Testis (tissue), 2 donors: ENCODE data around the gene PIK3R4.

Source experiments
- POLR2A ChIP-seq: fragments of 450-650 bp; IDR thresholded peaks from one replicate; pipeline ENCODE4 v1.6.1; 2017; ENCODE audit warnings: antibody characterized with exemption, mild to moderate bottlenecking, moderate library complexity
- TF ChIP-seq, protein P1 (sequence below), 3 experiments: fragments of 450-650 bp in 2 of 3; fragments of 200-600 bp in 1 of 3; sonication (generic) in 1 of 3; IDR thresholded peaks; one replicate each; pipeline ENCODE4 v1.5.1; 2016 to 2019; ENCODE audit warnings: antibody characterized with exemption in 3 of 3, mild to moderate bottlenecking in 2 of 3, moderate library complexity in 1 of 3

DNA sequence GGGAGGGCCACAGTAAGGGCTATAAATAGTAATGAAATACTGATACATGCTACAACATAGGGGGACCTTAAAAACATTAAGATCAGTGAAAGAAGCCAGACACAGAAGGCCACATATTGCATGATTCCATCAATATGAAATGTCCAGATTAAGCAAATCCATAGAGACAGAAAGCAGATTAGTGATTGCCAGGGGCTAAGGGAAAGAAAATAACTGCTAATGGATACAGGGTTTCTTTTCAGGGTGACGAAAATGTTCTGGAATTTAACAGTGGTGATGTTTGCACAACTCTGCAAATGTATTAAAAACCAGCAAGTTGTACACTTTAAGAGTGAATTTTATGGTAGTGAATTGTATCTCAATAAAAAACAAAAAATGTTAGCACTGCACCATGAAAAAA, 37.0 kb downstream of the PIK3R4 start:
- TF ChIP-seq, protein P1, sequence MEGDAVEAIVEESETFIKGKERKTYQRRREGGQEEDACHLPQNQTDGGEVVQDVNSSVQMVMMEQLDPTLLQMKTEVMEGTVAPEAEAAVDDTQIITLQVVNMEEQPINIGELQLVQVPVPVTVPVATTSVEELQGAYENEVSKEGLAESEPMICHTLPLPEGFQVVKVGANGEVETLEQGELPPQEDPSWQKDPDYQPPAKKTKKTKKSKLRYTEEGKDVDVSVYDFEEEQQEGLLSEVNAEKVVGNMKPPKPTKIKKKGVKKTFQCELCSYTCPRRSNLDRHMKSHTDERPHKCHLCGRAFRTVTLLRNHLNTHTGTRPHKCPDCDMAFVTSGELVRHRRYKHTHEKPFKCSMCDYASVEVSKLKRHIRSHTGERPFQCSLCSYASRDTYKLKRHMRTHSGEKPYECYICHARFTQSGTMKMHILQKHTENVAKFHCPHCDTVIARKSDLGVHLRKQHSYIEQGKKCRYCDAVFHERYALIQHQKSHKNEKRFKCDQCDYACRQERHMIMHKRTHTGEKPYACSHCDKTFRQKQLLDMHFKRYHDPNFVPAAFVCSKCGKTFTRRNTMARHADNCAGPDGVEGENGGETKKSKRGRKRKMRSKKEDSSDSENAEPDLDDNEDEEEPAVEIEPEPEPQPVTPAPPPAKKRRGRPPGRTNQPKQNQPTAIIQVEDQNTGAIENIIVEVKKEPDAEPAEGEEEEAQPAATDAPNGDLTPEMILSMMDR (IDR thresholded peaks at IDR 0.05): no peak
- no peak for TF ChIP-seq POLR2A
